OCI-LY7 (cell line): ENCODE measurements around the gene TREML4. TPM values are rescaled to one million over a fixed set of nuclear protein-coding genes. Genes with fewer than 3 reads are reported as not detected.

Experiments used
- BruUV-seq: library from RNA; stranded (reverse); fragments of 400-500 nt; replicated peaks from 2 replicates; lab custom pipeline; 2021; lab: Mats Ljungman, UMichigan
- CTCF ChIA-PET: fragments of 300-600 bp; sonication (Branson Sonifier 250); formaldehyde crosslinking; loops from one replicate; lab custom pipeline; 2022; ENCODE audit warnings: antibody characterized with exemption; ENCODE audit not compliant: unreplicated experiment; lab: Charles Lee
- POLR2A ChIA-PET: fragments of 300-600 bp; sonication (Branson Sonifier 250); formaldehyde crosslinking; loops from one replicate; lab custom pipeline; 2022; ENCODE audit warnings: antibody characterized with exemption; lab: Charles Lee
- DNase-seq: peaks from one replicate; pipeline ENCODE4 v3.0.0-alpha.2; 2015; ENCODE audit warnings: low spot score
- H2AFZ ChIP-seq: fragments of 200-600 bp; sonication (generic), shearing (Covaris generic); 2 replicates; pipeline ENCODE4 v1.6.1; 2014; ENCODE audit warnings: mild to moderate bottlenecking, antibody characterized with exemption, low read length, moderate library complexity
- H3K27ac ChIP-seq: fragments of 200-600 bp; sonication (generic); 2 replicates; pipeline ENCODE4 v1.5.1; 2014; ENCODE audit warnings: mixed run types, low read depth, mild to moderate bottlenecking, moderate library complexity, low read length, inconsistent platforms; ENCODE audit not compliant: poor library complexity, severe bottlenecking
- H3K36me3 ChIP-seq: fragments of 200-600 bp; sonication (generic); 2 replicates; pipeline ENCODE4 v1.6.1; 2014; ENCODE audit warnings: mild to moderate bottlenecking, antibody characterized with exemption, low read length, moderate library complexity, mixed read lengths; ENCODE audit not compliant: insufficient read depth
- H3K4me1 ChIP-seq: fragments of 200-600 bp; sonication (generic); 2 replicates; pipeline ENCODE4 v1.5.1; 2014; ENCODE audit warnings: mild to moderate bottlenecking, low read length; ENCODE audit not compliant: insufficient read depth, poor library complexity, severe bottlenecking
- H3K4me2 ChIP-seq: fragments of 200-600 bp; sonication (generic); 2 replicates; pipeline ENCODE4 v1.6.1; 2014; ENCODE audit warnings: mild to moderate bottlenecking, low read length
- H3K4me3 ChIP-seq: fragments of 200-600 bp; sonication (generic); 2 replicates; pipeline ENCODE4 v1.5.1; 2014; ENCODE audit warnings: mild to moderate bottlenecking, low read depth, low read length; ENCODE audit not compliant: poor library complexity, severe bottlenecking
- H3K79me2 ChIP-seq: fragments of 200-600 bp; sonication (generic); 2 replicates; pipeline ENCODE4 v1.6.1; 2016; ENCODE audit warnings: low read depth, mild to moderate bottlenecking, low read length, moderate library complexity, mixed read lengths; ENCODE audit not compliant: insufficient read depth
- H3K9me2 ChIP-seq: fragments of 200-600 bp; sonication (generic); 2 replicates; pipeline ENCODE4 v1.6.1; 2016; ENCODE audit warnings: mild to moderate bottlenecking, low read length, mixed read lengths; ENCODE audit not compliant: insufficient read depth
- H3K9me3 ChIP-seq: fragments of 200-600 bp; sonication (generic); 2 replicates; pipeline ENCODE4 v1.6.1; 2014; ENCODE audit warnings: mild to moderate bottlenecking, mixed run types, low read length, mixed read lengths
- H4K20me1 ChIP-seq: fragments of 200-600 bp; sonication (generic); 2 replicates; pipeline ENCODE4 v1.6.1; 2014; ENCODE audit warnings: mild to moderate bottlenecking, antibody characterized with exemption, low read length, moderate library complexity, mixed read lengths; ENCODE audit not compliant: insufficient read depth
- CTCF ChIP-seq: fragments of 200-600 bp; sonication (generic); conservative IDR thresholded peaks from 2 replicates; pipeline ENCODE4 v1.5.1; 2014; ENCODE audit warnings: mild to moderate bottlenecking, antibody characterized with exemption, low read length, moderate library complexity, mixed read lengths
- EZH2phosphoT487 ChIP-seq: fragments of 200-600 bp; sonication (generic); IDR thresholded peaks from 2 replicates; pipeline ENCODE4 v1.6.1; 2018; ENCODE audit warnings: low read depth, borderline replicate concordance, mild to moderate bottlenecking, mixed run types, antibody characterized with exemption, low read length, moderate library complexity, mixed read lengths
- intact Hi-C: fragments of 100-400 bp; cut with micrococcal nuclease; formaldehyde crosslinking; loops from one replicate; pipeline ENCODE4 v1.10.0; 2022; ENCODE audit not compliant: unreplicated experiment
- total RNA-seq, 2 experiments: library from RNA; depleted of rRNA in 1 of 2; stranded (reverse); fragments of >200 nt in 1 of 2; shearing (Covaris generic) in 1 of 2; gene quantifications; 2 replicates each; pipeline ENCODE4 v1.2.3, GENCODE V29; 2014 to 2022

Gene TREML4
- total RNA-seq, 2 experiments from 2014 or later: not detected

- Histone ChIP-seq H4K20me1 (no peaks in the 10 kb centered on the region), H3K79me2 (no peaks in the 10 kb centered on the region), H3K4me2 (no peak overlapping the region), H3K4me1 (no peaks in the 10 kb centered on the region), H2AFZ (no peak overlapping the region), H3K27ac (no peak overlapping the region), H3K9me2 (no peaks in the 10 kb centered on the region), H3K36me3 (no peaks in the 10 kb centered on the region), H3K9me3 (no peaks in the 10 kb centered on the region), H3K4me3 (no peak overlapping the region)
- TF ChIP-seq EZH2phosphoT487 (no peak), CTCF (no peak)
- ChIA-PET POLR2A (interaction anchor here (1.0 kb wide), 1 partner anchor 14 kb away, joined by 3 read pairs; no protein-coding TSS in a partner anchor), CTCF (no interaction called here)
- no peak for DNase-seq
- no TSS peak for BruUV-seq
- intact Hi-C loops: no loop called here
Measured at GRCh38 chr6:41247288-41247865, 19.2 kb downstream of the TREML4 start.

GRCh38 chr6:41247882-41248705, 19.9 kb downstream of the TREML4 start:
- no peak for TF ChIP-seq CTCF
- TF ChIP-seq EZH2phosphoT487: no peak
- BruUV-seq: no TSS peak
- H4K20me1 ChIP-seq: no peaks in the 10 kb centered on the region
- H3K36me3 ChIP-seq: no peaks in the 10 kb centered on the region
- ChIA-PET CTCF (no interaction called here), POLR2A (interaction anchor here (1.0 kb wide), 1 partner anchor 13 kb away, joined by 3 read pairs; no protein-coding TSS in a partner anchor)
- H3K9me2 ChIP-seq: no peaks in the 10 kb centered on the region; the same call in 1 of the 2 replicates
- no peaks in the 10 kb centered on the region for H3K9me3 ChIP-seq
- H3K79me2 ChIP-seq: no peaks in the 10 kb centered on the region
- H3K4me2 ChIP-seq: no peak overlapping the region
- no peak overlapping the region for H3K27ac ChIP-seq
- no peaks in the 10 kb centered on the region for H3K4me1 ChIP-seq
- no peak for DNase-seq
- H2AFZ ChIP-seq: no peak overlapping the region
- no peak overlapping the region for H3K4me3 ChIP-seq
- intact Hi-C loops: no loop called here
